Osteoblast (primary cell): Measurements from ENCODE around the gene SDC4. TPM values are rescaled to one million over a fixed set of nuclear protein-coding genes. Genes with fewer than 3 reads are reported as not detected.

ENCODE experiments used
- DNase-seq: peaks from one replicate; pipeline ENCODE4 v3.0.0; 2011; ENCODE audit warnings: low spot score, mixed read lengths; ENCODE audit not compliant: insufficient read length; ENCODE audit errors: missing footprints
- H2AFZ ChIP-seq: 2 replicates; pipeline ENCODE4 v1.6.0; 2011; ENCODE audit warnings: mild to moderate bottlenecking, low read length
- H3K27ac ChIP-seq: 2 replicates; pipeline ENCODE4 v1.5.1; 2011; ENCODE audit warnings: mild to moderate bottlenecking, low read depth, low read length, moderate library complexity
- H3K27me3 ChIP-seq: 2 replicates; pipeline ENCODE4 v1.6.0; 2012; ENCODE audit warnings: mild to moderate bottlenecking, control low read depth, inconsistent platforms, low read length, moderate library complexity; ENCODE audit not compliant: insufficient read depth
- H3K36me3 ChIP-seq: 2 replicates; pipeline ENCODE4 v1.5.1; 2011; ENCODE audit warnings: mild to moderate bottlenecking, low read length, control low read depth, moderate library complexity; ENCODE audit not compliant: insufficient read depth
- H3K4me1 ChIP-seq: 2 replicates; pipeline ENCODE4 v1.5.1; 2011; ENCODE audit warnings: mild to moderate bottlenecking, low read length, control low read depth, moderate library complexity; ENCODE audit not compliant: insufficient read depth
- H3K4me2 ChIP-seq: 2 replicates; pipeline ENCODE4 v1.6.0; 2011; ENCODE audit warnings: mild to moderate bottlenecking, low read length; ENCODE audit not compliant: insufficient read depth
- H3K4me3 ChIP-seq: fragments of 200-600 bp; sonication (generic); 3 replicates; pipeline ENCODE4 v1.5.1; 2012; ENCODE audit warnings: mild to moderate bottlenecking, low read length, inconsistent platforms; ENCODE audit not compliant: insufficient read depth
- H3K79me2 ChIP-seq: 2 replicates; pipeline ENCODE4 v1.6.0; 2012; ENCODE audit warnings: mild to moderate bottlenecking, low read length, control low read depth, inconsistent platforms; ENCODE audit not compliant: insufficient read depth
- H3K9me3 ChIP-seq: 2 replicates; pipeline ENCODE4 v1.5.1; 2011; ENCODE audit warnings: low read depth, low read length, control low read depth
- H4K20me1 ChIP-seq: 2 replicates; pipeline ENCODE4 v1.6.0; 2012; ENCODE audit warnings: mild to moderate bottlenecking, low read length, control low read depth; ENCODE audit not compliant: insufficient read depth
- total RNA-seq: library from RNA; depleted of rRNA; stranded (reverse); fragments of >200 nt; gene quantifications from 2 replicates; pipeline ENCODE4 v1.2.3, GENCODE V29; 2012
- TF ChIP-seq, protein P1 (sequence below): IDR thresholded peaks from 2 replicates; pipeline ENCODE4 v1.5.1; 2011; ENCODE audit warnings: mild to moderate bottlenecking, low read depth, low read length, moderate library complexity; ENCODE audit errors: extremely low read depth

Gene SDC4
- total RNA-seq, 1 donor: 267 TPM

DNA sequence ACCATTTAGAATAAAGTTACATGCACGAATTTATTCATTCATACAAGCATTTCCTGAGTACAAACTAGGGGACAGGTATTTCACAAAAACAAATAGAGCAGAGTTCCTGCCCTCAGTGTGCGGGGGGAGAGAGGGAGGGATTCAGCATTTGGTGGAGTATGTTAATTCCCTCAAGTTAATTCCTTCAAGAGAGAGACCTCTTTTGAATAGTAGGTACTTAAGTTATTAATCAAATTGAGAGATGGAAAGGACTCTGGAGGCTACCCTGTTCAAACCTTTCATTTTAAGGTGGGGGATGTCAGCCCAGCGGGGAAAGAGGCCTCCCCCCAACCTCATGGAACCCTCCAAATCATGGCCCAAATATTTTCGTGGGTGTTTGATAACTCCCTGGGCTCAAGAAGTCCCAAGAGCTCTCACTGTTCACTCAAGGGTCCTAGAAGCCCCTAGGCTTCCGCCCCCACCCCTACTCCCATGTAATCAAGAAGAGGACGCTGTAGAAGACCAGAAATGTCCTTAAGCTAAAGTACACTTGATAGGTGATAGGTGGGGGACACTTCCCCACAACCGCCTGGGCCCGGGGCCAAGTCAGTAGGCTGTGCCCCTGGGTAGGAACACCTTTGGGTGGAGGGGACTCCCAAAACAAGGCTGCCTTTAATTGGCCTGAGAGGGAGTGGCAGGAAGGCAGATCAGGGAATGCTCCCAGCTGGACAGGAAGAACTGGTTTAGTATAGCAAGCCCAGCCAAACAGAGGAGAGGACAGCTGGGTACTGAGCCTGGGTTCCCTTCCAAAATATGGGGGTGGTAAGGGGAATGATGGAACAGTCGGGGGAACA lies 2.9 kb downstream of the SDC4 start:
- DNase-seq: peak; percentile 90
- Histone ChIP-seq H4K20me1 (peaks cover 55% of the 10 kb centered on the region), H3K36me3 (peaks cover 41% of the 10 kb centered on the region), H3K4me1 (peaks cover 71% of the 10 kb centered on the region), H3K9me3 (no peaks in the 10 kb centered on the region), H3K4me2 (peak overlapping the region; percentile 91), H3K79me2 (peaks cover 79% of the 10 kb centered on the region), H3K4me3 (peak overlapping the region; percentile 90), H3K27ac (peak overlapping the region; percentile 100), H2AFZ (no peak overlapping the region), H3K27me3 (no peaks in the 10 kb centered on the region)
- TF ChIP-seq, protein P1, sequence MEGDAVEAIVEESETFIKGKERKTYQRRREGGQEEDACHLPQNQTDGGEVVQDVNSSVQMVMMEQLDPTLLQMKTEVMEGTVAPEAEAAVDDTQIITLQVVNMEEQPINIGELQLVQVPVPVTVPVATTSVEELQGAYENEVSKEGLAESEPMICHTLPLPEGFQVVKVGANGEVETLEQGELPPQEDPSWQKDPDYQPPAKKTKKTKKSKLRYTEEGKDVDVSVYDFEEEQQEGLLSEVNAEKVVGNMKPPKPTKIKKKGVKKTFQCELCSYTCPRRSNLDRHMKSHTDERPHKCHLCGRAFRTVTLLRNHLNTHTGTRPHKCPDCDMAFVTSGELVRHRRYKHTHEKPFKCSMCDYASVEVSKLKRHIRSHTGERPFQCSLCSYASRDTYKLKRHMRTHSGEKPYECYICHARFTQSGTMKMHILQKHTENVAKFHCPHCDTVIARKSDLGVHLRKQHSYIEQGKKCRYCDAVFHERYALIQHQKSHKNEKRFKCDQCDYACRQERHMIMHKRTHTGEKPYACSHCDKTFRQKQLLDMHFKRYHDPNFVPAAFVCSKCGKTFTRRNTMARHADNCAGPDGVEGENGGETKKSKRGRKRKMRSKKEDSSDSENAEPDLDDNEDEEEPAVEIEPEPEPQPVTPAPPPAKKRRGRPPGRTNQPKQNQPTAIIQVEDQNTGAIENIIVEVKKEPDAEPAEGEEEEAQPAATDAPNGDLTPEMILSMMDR: no peak

DNA sequence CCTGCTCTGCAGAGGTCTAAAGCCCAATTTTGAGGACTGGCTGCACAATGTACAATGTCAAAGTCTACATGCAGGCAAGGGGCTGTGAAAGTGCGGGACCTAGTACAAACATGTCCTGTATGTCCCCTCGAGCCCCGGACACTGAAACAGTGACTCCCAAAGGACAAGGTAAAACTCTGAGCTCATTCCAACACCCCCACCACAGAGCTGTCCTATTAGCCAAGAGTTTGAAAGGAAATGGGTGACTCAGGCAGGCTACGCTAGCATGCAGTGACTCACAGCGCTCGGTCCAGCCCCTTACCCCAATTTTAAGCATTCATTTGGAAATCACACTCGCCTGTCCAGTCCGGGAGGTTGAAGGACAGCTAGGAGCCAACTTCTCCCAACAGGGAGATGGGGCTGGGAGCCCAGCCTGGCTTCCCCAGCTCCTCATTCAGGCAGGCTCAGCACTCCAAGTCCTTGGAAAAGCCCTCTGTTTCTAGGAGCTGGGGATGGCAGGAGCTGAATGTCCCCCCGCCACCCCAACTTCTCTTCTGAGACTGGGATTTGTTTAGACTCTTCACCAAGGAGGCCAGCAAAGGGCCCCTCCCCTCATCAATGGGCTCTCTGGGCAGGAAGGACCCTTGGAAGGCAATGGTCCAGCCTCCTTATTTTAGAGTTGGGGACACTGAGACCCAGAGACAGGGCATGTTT lies 3.9 kb downstream of the SDC4 start:
- Histone ChIP-seq H3K27me3 (no peaks in the 10 kb centered on the region), H3K27ac (peak overlapping the region; percentile 100), H3K4me1 (peaks cover 76% of the 10 kb centered on the region), H3K4me2 (peak overlapping the region; percentile 91), H3K9me3 (no peaks in the 10 kb centered on the region), H2AFZ (no peak overlapping the region), H3K4me3 (peak overlapping the region; percentile 90), H3K79me2 (peaks cover 89% of the 10 kb centered on the region), H3K36me3 (peaks cover 51% of the 10 kb centered on the region), H4K20me1 (peaks cover 55% of the 10 kb centered on the region)
- TF ChIP-seq, protein P1: no peak
- peak; percentile 91 for DNase-seq

DNA sequence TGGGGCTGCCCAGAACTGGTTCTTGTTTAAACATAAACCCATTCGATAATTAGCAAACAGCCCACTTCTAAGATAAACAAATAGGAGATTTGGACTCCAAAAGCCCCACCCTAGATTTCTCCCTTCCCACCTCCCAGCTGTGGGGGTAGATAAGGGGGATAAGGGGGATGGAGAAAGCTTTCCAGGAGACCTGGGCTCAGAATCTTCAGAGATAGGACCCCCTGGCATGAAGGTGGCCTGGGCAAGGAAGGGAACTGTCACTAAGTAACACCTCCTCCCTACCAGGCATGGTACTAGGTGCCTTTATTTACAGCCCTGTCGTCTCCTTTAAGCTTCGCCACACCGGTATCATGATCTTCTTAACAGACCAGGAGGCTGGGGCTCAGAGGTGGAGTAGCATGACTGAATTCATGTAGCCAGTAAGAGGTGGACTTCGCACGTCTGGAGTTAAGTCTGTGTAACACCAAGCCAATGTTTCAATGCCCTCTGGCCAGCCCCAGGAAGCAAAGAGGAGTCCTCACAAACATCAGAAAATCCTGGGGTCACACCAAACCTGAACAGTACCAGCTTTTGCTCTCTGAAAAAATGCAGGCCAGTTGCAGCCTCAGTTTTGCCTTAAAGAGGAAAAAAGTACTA lies 4.6 kb downstream of the SDC4 start:
- Histone ChIP-seq H3K4me1 (peaks cover 79% of the 10 kb centered on the region), H4K20me1 (peaks cover 54% of the 10 kb centered on the region), H3K79me2 (peaks cover 96% of the 10 kb centered on the region), H3K27me3 (no peaks in the 10 kb centered on the region), H2AFZ (no peak overlapping the region), H3K27ac (peak overlapping the region; percentile 100), H3K36me3 (peaks cover 57% of the 10 kb centered on the region), H3K9me3 (no peaks in the 10 kb centered on the region), H3K4me2 (peak overlapping the region; percentile 91), H3K4me3 (peak overlapping the region; percentile 90)
- TF ChIP-seq, protein P1: no peak
- no peak for DNase-seq
